ENCODE measurements around the gene NXPE3.
A peak's percentile ranks its signal among the peaks of the same experiment; 100 is the strongest.

The NXPE3 gene

GRCh38 chr3:101779822-101780381 lies 891 bp downstream of the NXPE3 start:
- Mint-ChIP-seq H3K27ac (peak overlapping the region; percentile 75 to 86 (median 83)), H3K9me3 (no peaks in the 10 kb centered on the region), H3K36me3 (ENCODE audit: low read depth) (peaks cover 16% of the 10 kb centered on the region), H3K4me3 (peak overlapping the region; percentile 88 to 99 (median 93)), H3K4me1 (peaks cover 26% of the 10 kb centered on the region), H3K27me3 (ENCODE audit: low read depth) (peaks cover 3% of the 10 kb centered on the region)
- no peak for TF ChIP-seq CTCF (IDR thresholded peaks at IDR 0.05; ENCODE audit: unreplicated experiment in 3 of 3)

- H3K9me3 Mint-ChIP-seq: no peaks in the 10 kb centered on the region
- no peak for TF ChIP-seq CTCF (IDR thresholded peaks at IDR 0.05; ENCODE audit: unreplicated experiment in 3 of 3)
- peak overlapping the region; percentile 65 to 86 (median 83) for H3K27ac Mint-ChIP-seq
- H3K27me3 Mint-ChIP-seq (ENCODE audit: low read depth): peaks cover 3% of the 10 kb centered on the region
- H3K4me3 Mint-ChIP-seq: peak overlapping the region; percentile 88 to 99 (median 93)
- H3K4me1 Mint-ChIP-seq: peaks cover 26% of the 10 kb centered on the region
- H3K36me3 Mint-ChIP-seq (ENCODE audit: low read depth): peaks cover 22% of the 10 kb centered on the region
Measured at GRCh38 chr3:101780661-101781060, 1.6 kb downstream of the NXPE3 start.

GRCh38 chr3:101781166-101781565 lies 2.2 kb downstream of the NXPE3 start:
- peaks cover 26% of the 10 kb centered on the region for H3K4me1 Mint-ChIP-seq
- peaks cover 3% of the 10 kb centered on the region for H3K27me3 Mint-ChIP-seq (ENCODE audit: low read depth)
- peak overlapping the region; percentile 65 to 86 (median 83) for H3K27ac Mint-ChIP-seq
- peak overlapping the region; percentile 88 to 99 (median 93) for H3K4me3 Mint-ChIP-seq
- H3K9me3 Mint-ChIP-seq: no peaks in the 10 kb centered on the region
- H3K36me3 Mint-ChIP-seq (ENCODE audit: low read depth): peaks cover 27% of the 10 kb centered on the region
- no peak for TF ChIP-seq CTCF (IDR thresholded peaks at IDR 0.05; ENCODE audit: unreplicated experiment in 3 of 3)

DNA sequence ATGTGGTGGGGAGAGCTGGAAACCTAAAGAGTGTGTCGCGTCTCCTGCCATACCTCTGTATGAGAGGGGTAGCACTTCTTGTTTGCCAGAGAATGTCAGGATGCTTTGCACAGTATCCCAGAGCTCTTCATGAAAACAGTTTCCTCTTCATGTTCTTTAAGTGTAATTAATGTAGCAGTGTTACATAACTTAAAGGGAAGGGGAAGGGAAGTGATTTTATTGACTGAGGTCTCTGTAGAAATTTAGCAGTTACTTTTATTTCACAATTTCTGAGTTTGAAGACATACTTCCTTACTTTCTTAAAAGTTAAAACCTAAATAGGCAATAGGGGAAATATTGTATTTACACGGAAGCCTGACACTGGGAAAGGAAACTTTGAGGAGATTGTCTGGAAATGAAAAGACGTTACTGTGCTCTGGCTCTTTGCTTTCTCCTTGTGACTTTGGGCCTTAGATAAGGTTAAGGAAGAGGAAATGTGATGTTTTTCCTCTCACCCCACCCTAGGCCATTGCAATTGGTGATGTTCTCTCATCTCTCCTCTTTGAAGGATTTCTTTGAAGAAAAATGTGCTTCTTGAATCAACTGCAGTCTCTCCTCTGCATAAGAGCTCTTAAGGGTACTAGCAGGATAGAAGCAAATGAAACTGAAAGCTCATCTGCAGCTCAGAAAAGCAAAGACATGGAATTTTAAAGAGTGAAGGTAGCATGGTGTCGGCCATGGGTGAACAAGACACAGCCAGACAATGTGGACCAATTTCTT lies 6.0 kb downstream of the NXPE3 start:
- Mint-ChIP-seq H3K36me3 (ENCODE audit: low read depth) (peaks cover 64% of the 10 kb centered on the region), H3K27ac (no peak overlapping the region), H3K27me3 (ENCODE audit: low read depth) (no peaks in the 10 kb centered on the region), H3K4me3 (no peak overlapping the region), H3K9me3 (peaks cover 3% of the 10 kb centered on the region), H3K4me1 (peaks cover 14% of the 10 kb centered on the region)
- no peak for TF ChIP-seq CTCF (IDR thresholded peaks at IDR 0.05; ENCODE audit: unreplicated experiment in 3 of 3)

DNA sequence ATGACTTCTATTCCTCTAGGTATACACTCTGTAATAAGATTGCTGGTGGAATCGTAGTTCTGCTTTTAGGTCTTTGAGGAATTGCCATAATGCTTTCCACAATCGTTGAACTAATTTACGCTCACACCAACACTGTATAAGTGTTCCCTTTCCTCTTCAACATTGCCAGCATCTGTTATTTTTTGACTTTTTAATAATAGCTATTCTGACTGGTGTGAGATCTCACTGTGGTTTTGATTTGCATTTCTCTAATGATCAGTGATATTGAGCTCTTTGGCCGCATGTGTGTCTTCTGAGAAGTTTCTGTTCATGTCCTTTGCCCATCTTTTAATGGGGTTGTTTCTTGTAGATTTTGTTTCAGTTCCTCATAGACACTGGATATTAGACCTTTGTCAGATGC lies 12.8 kb downstream of the NXPE3 start:
- Mint-ChIP-seq H3K4me3 (no peak overlapping the region), H3K27ac (no peak overlapping the region), H3K27me3 (ENCODE audit: low read depth) (no peaks in the 10 kb centered on the region), H3K9me3 (peaks cover 31% of the 10 kb centered on the region), H3K4me1 (no peaks in the 10 kb centered on the region), H3K36me3 (ENCODE audit: low read depth) (peaks cover 94% of the 10 kb centered on the region)
- TF ChIP-seq CTCF (IDR thresholded peaks at IDR 0.05; ENCODE audit: unreplicated experiment in 3 of 3): no peak

Measured in nephron (organoid).